H1 (cell line): Measurements from ENCODE around the gene RIN1. TPM values are rescaled to one million over a fixed set of nuclear protein-coding genes. Genes with fewer than 3 reads are reported as not detected.

Experiments
- CEBPB ChIP-seq: IDR thresholded peaks from 2 replicates; pipeline ENCODE4 v1.6.1; 2012; ENCODE audit warnings: low read depth, low read length
- CREB1 ChIP-seq: IDR thresholded peaks from 2 replicates; pipeline ENCODE4 v1.6.1; 2012; ENCODE audit warnings: inconsistent platforms
- JUN ChIP-seq: IDR thresholded peaks from 2 replicates; pipeline ENCODE4 v1.6.1; 2011; ENCODE audit warnings: low read depth, mild to moderate bottlenecking, improper control_type of control experiment, low read length
- NANOG ChIP-seq: IDR thresholded peaks from 2 replicates; pipeline ENCODE4 v1.6.1; 2011; ENCODE audit warnings: low read length, low read depth, mild to moderate bottlenecking, inconsistent platforms; ENCODE audit not compliant: insufficient read depth, poor library complexity, severe bottlenecking
- TAF7 ChIP-seq: optimal IDR thresholded peaks from 2 replicates; pipeline ENCODE3; 2011; ENCODE audit warnings: low read depth, mild to moderate bottlenecking, inconsistent platforms, low read length, moderate library complexity, borderline replicate concordance
- TEAD4 ChIP-seq: IDR thresholded peaks from 2 replicates; pipeline ENCODE4 v1.6.1; 2012; ENCODE audit warnings: low read depth, low read length, inconsistent platforms, mixed read lengths
- polyA plus RNA-seq, 7 experiments: library from polyadenylated mRNA; depleted of rRNA in 3 of 7; stranded (reverse) in 5 of 7; unstranded in 2 of 7; fragments of >200 nt in 5 of 7; fragments of 200-250 nt in 2 of 7; gene quantifications; 1 replicate in 5 of 7; 2 replicates in 1 of 7; 4 replicates in 1 of 7; pipeline versions ENCODE4 v1.2.1 to v1.2.3, GENCODE V29; 2011 to 2013; ENCODE audit warnings: missing spikeins in 2 of 7, mixed read lengths in 2 of 7
- total RNA-seq: library from RNA; stranded (reverse); fragmentation: NEBNext Ultra II Directional; extraction: Animal tissue kit (Norgen Biotek cat#: 25700); gene quantifications from 2 replicates; pipeline ENCODE4 v1.2.1, GENCODE V29; 2021
- TF ChIP-seq, protein P1 (sequence below): fragments of 300-600 bp; sonication (generic); IDR thresholded peaks from 2 replicates; pipeline ENCODE4 v1.7.1; 2012; ENCODE audit warnings: low read length, moderate library complexity, mild to moderate bottlenecking, inconsistent platforms; ENCODE audit not compliant: insufficient replicate concordance
- TF ChIP-seq, protein P2 (sequence below): IDR thresholded peaks from 2 replicates; pipeline ENCODE4 v1.6.1; 2011; ENCODE audit warnings: low read length, improper control_type of control experiment

RIN1 gene
- total and polyA plus RNA-seq, 2 of the 8 experiments (the other 6 are each of a cell fraction or from before 2014, with no cell fraction given) = 2.5 to 5.4 TPM

DNA sequence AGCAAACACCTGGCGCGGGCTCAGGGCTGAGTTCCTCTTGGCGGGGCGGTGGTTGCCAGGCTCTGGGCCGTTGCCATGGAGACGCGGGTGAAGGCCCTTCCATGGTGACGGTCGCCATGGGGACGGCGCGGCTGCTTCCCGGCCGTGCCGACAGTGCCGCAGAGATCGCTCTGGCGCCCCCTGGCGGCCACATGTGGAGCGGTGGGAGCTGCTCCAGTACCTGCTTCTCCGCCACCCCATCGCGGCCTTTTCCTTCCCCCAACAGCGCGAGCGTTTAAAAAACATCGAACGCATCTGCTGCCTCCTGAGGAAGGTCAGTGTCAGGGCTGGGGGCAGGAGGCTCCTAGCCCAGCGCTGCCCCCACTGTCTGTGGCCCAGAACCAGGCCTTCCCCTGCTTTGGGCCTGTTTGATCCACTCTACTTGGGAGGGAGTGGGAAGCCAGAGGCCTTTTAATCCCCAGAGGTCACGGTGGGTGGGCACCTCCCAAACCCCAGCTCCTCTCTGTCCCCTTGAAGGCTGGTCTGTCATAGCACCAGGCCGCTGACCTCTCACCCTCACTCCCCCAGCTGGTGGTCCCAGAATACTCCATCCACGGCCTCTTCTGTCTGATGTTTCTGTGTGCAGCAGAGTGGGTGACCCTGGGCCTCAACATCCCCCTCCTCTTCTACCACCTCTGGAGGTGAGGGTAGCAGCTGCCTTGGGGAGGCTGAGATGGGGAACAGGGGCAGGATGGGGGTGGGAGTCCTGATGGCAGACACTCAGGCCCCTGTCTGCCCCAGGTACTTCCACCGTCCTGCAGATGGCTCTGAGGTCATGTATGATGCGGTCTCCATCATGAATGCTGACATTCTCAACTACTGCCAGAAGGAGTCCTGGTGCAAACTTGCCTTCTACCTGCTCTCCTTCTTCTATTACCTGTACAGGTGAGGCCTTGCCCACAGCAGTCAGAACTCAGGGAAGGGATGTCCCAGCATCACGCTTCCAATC is 53.5 kb downstream of the RIN1 start (continued):
- TF ChIP-seq CEBPB = no peak
- TF ChIP-seq, protein P1, sequence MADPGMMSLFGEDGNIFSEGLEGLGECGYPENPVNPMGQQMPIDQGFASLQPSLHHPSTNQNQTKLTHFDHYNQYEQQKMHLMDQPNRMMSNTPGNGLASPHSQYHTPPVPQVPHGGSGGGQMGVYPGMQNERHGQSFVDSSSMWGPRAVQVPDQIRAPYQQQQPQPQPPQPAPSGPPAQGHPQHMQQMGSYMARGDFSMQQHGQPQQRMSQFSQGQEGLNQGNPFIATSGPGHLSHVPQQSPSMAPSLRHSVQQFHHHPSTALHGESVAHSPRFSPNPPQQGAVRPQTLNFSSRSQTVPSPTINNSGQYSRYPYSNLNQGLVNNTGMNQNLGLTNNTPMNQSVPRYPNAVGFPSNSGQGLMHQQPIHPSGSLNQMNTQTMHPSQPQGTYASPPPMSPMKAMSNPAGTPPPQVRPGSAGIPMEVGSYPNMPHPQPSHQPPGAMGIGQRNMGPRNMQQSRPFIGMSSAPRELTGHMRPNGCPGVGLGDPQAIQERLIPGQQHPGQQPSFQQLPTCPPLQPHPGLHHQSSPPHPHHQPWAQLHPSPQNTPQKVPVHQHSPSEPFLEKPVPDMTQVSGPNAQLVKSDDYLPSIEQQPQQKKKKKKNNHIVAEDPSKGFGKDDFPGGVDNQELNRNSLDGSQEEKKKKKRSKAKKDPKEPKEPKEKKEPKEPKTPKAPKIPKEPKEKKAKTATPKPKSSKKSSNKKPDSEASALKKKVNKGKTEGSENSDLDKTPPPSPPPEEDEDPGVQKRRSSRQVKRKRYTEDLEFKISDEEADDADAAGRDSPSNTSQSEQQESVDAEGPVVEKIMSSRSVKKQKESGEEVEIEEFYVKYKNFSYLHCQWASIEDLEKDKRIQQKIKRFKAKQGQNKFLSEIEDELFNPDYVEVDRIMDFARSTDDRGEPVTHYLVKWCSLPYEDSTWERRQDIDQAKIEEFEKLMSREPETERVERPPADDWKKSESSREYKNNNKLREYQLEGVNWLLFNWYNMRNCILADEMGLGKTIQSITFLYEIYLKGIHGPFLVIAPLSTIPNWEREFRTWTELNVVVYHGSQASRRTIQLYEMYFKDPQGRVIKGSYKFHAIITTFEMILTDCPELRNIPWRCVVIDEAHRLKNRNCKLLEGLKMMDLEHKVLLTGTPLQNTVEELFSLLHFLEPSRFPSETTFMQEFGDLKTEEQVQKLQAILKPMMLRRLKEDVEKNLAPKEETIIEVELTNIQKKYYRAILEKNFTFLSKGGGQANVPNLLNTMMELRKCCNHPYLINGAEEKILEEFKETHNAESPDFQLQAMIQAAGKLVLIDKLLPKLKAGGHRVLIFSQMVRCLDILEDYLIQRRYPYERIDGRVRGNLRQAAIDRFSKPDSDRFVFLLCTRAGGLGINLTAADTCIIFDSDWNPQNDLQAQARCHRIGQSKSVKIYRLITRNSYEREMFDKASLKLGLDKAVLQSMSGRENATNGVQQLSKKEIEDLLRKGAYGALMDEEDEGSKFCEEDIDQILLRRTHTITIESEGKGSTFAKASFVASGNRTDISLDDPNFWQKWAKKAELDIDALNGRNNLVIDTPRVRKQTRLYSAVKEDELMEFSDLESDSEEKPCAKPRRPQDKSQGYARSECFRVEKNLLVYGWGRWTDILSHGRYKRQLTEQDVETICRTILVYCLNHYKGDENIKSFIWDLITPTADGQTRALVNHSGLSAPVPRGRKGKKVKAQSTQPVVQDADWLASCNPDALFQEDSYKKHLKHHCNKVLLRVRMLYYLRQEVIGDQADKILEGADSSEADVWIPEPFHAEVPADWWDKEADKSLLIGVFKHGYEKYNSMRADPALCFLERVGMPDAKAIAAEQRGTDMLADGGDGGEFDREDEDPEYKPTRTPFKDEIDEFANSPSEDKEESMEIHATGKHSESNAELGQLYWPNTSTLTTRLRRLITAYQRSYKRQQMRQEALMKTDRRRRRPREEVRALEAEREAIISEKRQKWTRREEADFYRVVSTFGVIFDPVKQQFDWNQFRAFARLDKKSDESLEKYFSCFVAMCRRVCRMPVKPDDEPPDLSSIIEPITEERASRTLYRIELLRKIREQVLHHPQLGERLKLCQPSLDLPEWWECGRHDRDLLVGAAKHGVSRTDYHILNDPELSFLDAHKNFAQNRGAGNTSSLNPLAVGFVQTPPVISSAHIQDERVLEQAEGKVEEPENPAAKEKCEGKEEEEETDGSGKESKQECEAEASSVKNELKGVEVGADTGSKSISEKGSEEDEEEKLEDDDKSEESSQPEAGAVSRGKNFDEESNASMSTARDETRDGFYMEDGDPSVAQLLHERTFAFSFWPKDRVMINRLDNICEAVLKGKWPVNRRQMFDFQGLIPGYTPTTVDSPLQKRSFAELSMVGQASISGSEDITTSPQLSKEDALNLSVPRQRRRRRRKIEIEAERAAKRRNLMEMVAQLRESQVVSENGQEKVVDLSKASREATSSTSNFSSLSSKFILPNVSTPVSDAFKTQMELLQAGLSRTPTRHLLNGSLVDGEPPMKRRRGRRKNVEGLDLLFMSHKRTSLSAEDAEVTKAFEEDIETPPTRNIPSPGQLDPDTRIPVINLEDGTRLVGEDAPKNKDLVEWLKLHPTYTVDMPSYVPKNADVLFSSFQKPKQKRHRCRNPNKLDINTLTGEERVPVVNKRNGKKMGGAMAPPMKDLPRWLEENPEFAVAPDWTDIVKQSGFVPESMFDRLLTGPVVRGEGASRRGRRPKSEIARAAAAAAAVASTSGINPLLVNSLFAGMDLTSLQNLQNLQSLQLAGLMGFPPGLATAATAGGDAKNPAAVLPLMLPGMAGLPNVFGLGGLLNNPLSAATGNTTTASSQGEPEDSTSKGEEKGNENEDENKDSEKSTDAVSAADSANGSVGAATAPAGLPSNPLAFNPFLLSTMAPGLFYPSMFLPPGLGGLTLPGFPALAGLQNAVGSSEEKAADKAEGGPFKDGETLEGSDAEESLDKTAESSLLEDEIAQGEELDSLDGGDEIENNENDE = no peak
- TF ChIP-seq TAF7 = no peak
- TF ChIP-seq TEAD4 = no peak
- peak; percentile 31 for TF ChIP-seq NANOG
- TF ChIP-seq JUN = no peak
- TF ChIP-seq, protein P2, sequence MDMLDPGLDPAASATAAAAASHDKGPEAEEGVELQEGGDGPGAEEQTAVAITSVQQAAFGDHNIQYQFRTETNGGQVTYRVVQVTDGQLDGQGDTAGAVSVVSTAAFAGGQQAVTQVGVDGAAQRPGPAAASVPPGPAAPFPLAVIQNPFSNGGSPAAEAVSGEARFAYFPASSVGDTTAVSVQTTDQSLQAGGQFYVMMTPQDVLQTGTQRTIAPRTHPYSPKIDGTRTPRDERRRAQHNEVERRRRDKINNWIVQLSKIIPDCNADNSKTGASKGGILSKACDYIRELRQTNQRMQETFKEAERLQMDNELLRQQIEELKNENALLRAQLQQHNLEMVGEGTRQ = no peak
- peak; percentile 69 for TF ChIP-seq CREB1
